Measurements from ENCODE around the gene SLC12A8. TPM values are rescaled to one million over a fixed set of nuclear protein-coding genes. Genes with fewer than 3 reads are reported as not detected.

SLC12A8 gene
- total and polyA plus RNA-seq, 10 of the 15 experiments (the other 5 are each of a cell fraction or from before 2014, with no cell fraction given), result 2.5 to 71.6 (median 50.1) TPM

DNA sequence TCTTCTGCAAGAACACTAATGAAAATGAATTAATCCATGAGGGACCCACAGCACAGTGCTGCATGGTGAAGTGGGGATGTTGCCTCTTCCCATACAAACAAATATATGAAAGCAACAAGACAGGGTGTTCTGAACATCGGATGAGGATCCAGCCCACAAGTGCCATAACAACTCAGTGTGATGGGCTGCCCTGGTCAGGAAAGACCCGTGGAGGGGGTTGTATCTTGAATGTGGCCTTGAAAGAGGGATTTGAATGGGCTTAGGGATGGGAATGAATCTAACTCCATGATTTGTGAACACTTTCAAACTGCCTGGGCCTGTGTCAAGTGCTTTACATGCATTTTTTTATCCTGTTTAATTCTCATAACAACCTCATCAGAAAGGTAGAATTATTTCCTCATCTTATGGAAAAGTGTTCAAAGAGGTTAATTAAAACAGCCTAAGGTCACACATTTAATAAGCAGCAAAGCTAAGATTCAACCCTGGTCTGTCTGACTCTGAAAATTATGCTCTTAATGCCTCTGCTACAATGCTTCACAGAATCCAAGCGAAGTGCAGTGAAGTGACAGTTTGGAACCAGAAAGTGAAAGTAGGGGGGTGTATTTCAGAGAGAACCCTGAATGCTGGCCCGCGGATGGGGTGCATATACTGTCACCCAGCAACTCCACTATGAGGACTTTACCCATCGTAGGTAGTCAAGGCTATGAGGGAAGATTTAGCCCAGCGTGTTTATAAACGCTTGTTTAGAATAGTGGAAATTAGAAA is 91.1 kb downstream of the SLC12A8 start (continued):
- no peak for TF ChIP-seq CREM (IDR thresholded peaks at IDR 0.05; ENCODE audit: low read depth)
- TF ChIP-seq, protein P1, sequence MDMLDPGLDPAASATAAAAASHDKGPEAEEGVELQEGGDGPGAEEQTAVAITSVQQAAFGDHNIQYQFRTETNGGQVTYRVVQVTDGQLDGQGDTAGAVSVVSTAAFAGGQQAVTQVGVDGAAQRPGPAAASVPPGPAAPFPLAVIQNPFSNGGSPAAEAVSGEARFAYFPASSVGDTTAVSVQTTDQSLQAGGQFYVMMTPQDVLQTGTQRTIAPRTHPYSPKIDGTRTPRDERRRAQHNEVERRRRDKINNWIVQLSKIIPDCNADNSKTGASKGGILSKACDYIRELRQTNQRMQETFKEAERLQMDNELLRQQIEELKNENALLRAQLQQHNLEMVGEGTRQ (IDR thresholded peaks at IDR 0.05; ENCODE audit: borderline replicate concordance, low read depth, low read length), result no peak
- no peak for TF ChIP-seq STAT1 (conservative IDR thresholded peaks at IDR 0.05)
- no peak for TF ChIP-seq SMC3 (IDR thresholded peaks at IDR 0.05; ENCODE audit: borderline replicate concordance, low read length)
- no peak for TF ChIP-seq TAF1 (IDR thresholded peaks at IDR 0.05; ENCODE audit: borderline replicate concordance, low read depth, low read length)
- 0 out of 2 replicates have a peak, but pooled peaks have one; percentile 32 for TF ChIP-seq POLR2AphosphoS5 (IDR thresholded peaks at IDR 0.05; ENCODE audit: low read length)
- TF ChIP-seq, protein P2, sequence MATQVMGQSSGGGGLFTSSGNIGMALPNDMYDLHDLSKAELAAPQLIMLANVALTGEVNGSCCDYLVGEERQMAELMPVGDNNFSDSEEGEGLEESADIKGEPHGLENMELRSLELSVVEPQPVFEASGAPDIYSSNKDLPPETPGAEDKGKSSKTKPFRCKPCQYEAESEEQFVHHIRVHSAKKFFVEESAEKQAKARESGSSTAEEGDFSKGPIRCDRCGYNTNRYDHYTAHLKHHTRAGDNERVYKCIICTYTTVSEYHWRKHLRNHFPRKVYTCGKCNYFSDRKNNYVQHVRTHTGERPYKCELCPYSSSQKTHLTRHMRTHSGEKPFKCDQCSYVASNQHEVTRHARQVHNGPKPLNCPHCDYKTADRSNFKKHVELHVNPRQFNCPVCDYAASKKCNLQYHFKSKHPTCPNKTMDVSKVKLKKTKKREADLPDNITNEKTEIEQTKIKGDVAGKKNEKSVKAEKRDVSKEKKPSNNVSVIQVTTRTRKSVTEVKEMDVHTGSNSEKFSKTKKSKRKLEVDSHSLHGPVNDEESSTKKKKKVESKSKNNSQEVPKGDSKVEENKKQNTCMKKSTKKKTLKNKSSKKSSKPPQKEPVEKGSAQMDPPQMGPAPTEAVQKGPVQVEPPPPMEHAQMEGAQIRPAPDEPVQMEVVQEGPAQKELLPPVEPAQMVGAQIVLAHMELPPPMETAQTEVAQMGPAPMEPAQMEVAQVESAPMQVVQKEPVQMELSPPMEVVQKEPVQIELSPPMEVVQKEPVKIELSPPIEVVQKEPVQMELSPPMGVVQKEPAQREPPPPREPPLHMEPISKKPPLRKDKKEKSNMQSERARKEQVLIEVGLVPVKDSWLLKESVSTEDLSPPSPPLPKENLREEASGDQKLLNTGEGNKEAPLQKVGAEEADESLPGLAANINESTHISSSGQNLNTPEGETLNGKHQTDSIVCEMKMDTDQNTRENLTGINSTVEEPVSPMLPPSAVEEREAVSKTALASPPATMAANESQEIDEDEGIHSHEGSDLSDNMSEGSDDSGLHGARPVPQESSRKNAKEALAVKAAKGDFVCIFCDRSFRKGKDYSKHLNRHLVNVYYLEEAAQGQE (IDR thresholded peaks at IDR 0.05; ENCODE audit: low read depth, low read length), result no peak
- TF ChIP-seq CREB1 (IDR thresholded peaks at IDR 0.05; ENCODE audit: low read depth), result no peak
- TF ChIP-seq STAT3 (IDR thresholded peaks at IDR 0.05; ENCODE audit: low read depth, low read length), result no peak
- TF ChIP-seq ZBED1 (IDR thresholded peaks at IDR 0.05; ENCODE audit: borderline replicate concordance), result no peak
- no peak for TF ChIP-seq BMI1 (IDR thresholded peaks at IDR 0.05; ENCODE audit: borderline replicate concordance)
- TF ChIP-seq, protein P3, sequence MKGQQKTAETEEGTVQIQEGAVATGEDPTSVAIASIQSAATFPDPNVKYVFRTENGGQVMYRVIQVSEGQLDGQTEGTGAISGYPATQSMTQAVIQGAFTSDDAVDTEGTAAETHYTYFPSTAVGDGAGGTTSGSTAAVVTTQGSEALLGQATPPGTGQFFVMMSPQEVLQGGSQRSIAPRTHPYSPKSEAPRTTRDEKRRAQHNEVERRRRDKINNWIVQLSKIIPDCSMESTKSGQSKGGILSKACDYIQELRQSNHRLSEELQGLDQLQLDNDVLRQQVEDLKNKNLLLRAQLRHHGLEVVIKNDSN (IDR thresholded peaks at IDR 0.05; ENCODE audit: borderline replicate concordance, extremely low read length, insufficient read depth, low read depth, low read length), result no peak
- no peak for TF ChIP-seq HDAC2 (IDR thresholded peaks at IDR 0.05)
- TF ChIP-seq SREBF1 (IDR thresholded peaks at IDR 0.05; ENCODE audit: low read length), result no peak
- no peak for TF ChIP-seq NFYA (IDR thresholded peaks at IDR 0.05; ENCODE audit: borderline replicate concordance, low read depth, low read length)
- TF ChIP-seq RB1 (IDR thresholded peaks at IDR 0.05; ENCODE audit: borderline replicate concordance), result no peak
- no peak for TF ChIP-seq JUND (IDR thresholded peaks at IDR 0.05; ENCODE audit: low read depth, low read length)
- TF ChIP-seq, protein P4, sequence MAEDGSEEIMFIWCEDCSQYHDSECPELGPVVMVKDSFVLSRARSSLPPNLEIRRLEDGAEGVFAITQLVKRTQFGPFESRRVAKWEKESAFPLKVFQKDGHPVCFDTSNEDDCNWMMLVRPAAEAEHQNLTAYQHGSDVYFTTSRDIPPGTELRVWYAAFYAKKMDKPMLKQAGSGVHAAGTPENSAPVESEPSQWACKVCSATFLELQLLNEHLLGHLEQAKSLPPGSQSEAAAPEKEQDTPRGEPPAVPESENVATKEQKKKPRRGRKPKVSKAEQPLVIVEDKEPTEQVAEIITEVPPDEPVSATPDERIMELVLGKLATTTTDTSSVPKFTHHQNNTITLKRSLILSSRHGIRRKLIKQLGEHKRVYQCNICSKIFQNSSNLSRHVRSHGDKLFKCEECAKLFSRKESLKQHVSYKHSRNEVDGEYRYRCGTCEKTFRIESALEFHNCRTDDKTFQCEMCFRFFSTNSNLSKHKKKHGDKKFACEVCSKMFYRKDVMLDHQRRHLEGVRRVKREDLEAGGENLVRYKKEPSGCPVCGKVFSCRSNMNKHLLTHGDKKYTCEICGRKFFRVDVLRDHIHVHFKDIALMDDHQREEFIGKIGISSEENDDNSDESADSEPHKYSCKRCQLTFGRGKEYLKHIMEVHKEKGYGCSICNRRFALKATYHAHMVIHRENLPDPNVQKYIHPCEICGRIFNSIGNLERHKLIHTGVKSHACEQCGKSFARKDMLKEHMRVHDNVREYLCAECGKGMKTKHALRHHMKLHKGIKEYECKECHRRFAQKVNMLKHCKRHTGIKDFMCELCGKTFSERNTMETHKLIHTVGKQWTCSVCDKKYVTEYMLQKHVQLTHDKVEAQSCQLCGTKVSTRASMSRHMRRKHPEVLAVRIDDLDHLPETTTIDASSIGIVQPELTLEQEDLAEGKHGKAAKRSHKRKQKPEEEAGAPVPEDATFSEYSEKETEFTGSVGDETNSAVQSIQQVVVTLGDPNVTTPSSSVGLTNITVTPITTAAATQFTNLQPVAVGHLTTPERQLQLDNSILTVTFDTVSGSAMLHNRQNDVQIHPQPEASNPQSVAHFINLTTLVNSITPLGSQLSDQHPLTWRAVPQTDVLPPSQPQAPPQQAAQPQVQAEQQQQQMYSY (CRISPR knock-in tag; IDR thresholded peaks at IDR 0.05), result no peak
- TF ChIP-seq ASH2L (IDR thresholded peaks at IDR 0.05; ENCODE audit: borderline replicate concordance, low read depth), result no peak
